ENCODE data around the gene FAM3C. TPM values are rescaled to one million over a fixed set of nuclear protein-coding genes. Genes with fewer than 3 reads are reported as not detected.
A peak's percentile ranks its signal among the peaks of the same experiment; 100 is the strongest.

The FAM3C gene
- total and polyA plus RNA-seq, 2 donors (not counting 1 experiment from before 2014, with no cell fraction given), result 26.3 to 60.8 TPM

DNA sequence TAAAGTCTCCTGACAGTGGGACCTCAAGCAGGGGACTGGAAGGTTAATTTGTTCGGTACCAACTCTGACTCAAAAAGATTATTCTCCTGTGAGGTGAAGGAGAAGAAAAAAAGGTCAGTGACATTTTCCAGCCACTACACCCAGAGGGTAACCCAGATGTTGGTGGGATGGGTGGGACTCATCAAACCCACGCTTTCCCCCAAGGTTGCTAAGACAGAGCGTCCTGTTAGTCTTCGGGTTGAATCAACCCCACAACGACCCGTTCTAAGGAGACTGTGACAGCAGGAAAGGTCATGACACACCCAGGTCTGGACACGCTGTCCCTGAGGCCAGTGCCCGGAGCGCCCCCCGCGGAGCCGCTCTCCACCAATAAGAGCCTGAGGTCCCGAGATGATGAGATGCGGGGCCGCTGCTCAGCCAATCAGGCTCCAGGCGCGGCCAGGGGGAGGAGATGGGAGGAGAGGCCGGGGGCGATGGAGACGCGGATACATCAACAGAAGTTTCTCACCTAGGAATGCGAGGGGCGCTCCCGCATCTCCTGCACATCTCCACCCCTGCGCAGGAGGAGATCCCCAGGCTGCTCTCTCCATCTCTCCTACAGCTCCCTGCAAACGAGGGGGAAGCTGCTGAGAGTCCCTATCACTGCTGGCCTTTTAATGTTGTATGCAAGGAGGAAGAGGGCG, 67.5 kb downstream of the FAM3C start, which contains the start of gene WNT16:
TSS of gene WNT16 (plus strand) at position 493 of the 683 bp plus-strand sequence. CDS start 293 bp downstream, outside the sequence.
- peak within 1 kb of the TSS; percentile 65 to 74 (median 70) for H3K4me3 ChIP-seq (replicated peaks in 1 of 4; ENCODE audit: control extremely low read depth in 1 of 4, insufficient read depth in 1 of 4, low read depth in 3 of 4, low read length in 4 of 4)
- no peak within 1 kb of the TSS for H3K27ac ChIP-seq (ENCODE audit: insufficient read depth, low read length)
- H3K4me2 ChIP-seq (ENCODE audit: extremely low read depth, insufficient read depth, low read length), result peak within 1 kb of the TSS; percentile 93
- H3K9ac ChIP-seq (ENCODE audit: insufficient read depth, low read length), result no peak within 1 kb of the TSS
- DNase-seq (ENCODE audit: low read depth in 2 of 2), result no peak
- no peak within 1 kb of the TSS for H2AFZ ChIP-seq (ENCODE audit: low read length)
- H3K79me2 ChIP-seq (ENCODE audit: control insufficient read depth, insufficient read depth, low read length), result no peaks in the 10 kb centered on the region
- H3K4me1 ChIP-seq (ENCODE audit: control insufficient read depth, extremely low read depth, insufficient read depth, low read length), result peaks cover 6% of the 10 kb centered on the region
- peaks cover 17% of the 10 kb centered on the region for H3K27me3 ChIP-seq (ENCODE audit: control insufficient read depth, insufficient read depth, low read length)
- H3K9me3 ChIP-seq (ENCODE audit: control insufficient read depth, insufficient read depth, low read depth, low read length), result no peaks in the 10 kb centered on the region
- no peaks in the 10 kb centered on the region for H3K36me3 ChIP-seq (ENCODE audit: control insufficient read depth, insufficient read depth, low read length)
- TF ChIP-seq EZH2 (IDR thresholded peaks at IDR 0.05; ENCODE audit: low read length, missing control alignments), result no peak
- TF ChIP-seq, protein P1, sequence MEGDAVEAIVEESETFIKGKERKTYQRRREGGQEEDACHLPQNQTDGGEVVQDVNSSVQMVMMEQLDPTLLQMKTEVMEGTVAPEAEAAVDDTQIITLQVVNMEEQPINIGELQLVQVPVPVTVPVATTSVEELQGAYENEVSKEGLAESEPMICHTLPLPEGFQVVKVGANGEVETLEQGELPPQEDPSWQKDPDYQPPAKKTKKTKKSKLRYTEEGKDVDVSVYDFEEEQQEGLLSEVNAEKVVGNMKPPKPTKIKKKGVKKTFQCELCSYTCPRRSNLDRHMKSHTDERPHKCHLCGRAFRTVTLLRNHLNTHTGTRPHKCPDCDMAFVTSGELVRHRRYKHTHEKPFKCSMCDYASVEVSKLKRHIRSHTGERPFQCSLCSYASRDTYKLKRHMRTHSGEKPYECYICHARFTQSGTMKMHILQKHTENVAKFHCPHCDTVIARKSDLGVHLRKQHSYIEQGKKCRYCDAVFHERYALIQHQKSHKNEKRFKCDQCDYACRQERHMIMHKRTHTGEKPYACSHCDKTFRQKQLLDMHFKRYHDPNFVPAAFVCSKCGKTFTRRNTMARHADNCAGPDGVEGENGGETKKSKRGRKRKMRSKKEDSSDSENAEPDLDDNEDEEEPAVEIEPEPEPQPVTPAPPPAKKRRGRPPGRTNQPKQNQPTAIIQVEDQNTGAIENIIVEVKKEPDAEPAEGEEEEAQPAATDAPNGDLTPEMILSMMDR (conservative IDR thresholded peaks at IDR 0.05 in 1 of 2, IDR thresholded peaks at IDR 0.05 in 1 of 2; ENCODE audit: low read depth in 1 of 2, low read length in 2 of 2), result no peak
- H4K20me1 ChIP-seq (ENCODE audit: control insufficient read depth, extremely low read depth, insufficient read depth, low read length), result no peaks in the 10 kb centered on the region

DNA sequence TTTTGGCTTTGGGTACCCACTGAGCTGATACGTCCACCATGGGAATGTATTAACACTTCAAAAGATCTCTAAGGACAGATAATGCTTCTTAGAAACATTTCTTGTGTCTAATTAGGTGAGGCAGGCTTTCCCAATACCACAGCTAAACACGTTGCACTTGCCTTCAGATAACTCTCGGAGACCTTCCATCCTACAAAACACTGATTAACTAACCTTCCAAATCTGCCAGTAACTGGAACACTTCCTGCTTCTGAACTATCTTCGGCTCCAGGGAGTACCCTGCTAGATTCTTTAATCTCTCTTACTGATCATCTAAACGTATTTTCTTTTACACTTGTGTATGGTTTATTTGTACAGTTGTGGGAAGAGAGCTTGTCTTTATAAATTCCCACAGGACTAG, 68.4 kb downstream of the FAM3C start:
- no peak for DNase-seq (ENCODE audit: low read depth in 2 of 2)
- H3K36me3 ChIP-seq (ENCODE audit: control insufficient read depth, insufficient read depth, low read length), result no peaks in the 10 kb centered on the region
- peaks cover 17% of the 10 kb centered on the region for H3K27me3 ChIP-seq (ENCODE audit: control insufficient read depth, insufficient read depth, low read length)
- TF ChIP-seq EZH2 (IDR thresholded peaks at IDR 0.05; ENCODE audit: low read length, missing control alignments), result no peak
- TF ChIP-seq, protein P1 (conservative IDR thresholded peaks at IDR 0.05 in 1 of 2, IDR thresholded peaks at IDR 0.05 in 1 of 2; ENCODE audit: low read depth in 1 of 2, low read length in 2 of 2), result no peak
- no peaks in the 10 kb centered on the region for H4K20me1 ChIP-seq (ENCODE audit: control insufficient read depth, extremely low read depth, insufficient read depth, low read length)
- H3K79me2 ChIP-seq (ENCODE audit: control insufficient read depth, insufficient read depth, low read length), result no peaks in the 10 kb centered on the region
- H2AFZ ChIP-seq (ENCODE audit: low read length), result no peak overlapping the region
- H3K4me1 ChIP-seq (ENCODE audit: control insufficient read depth, extremely low read depth, insufficient read depth, low read length), result peaks cover 6% of the 10 kb centered on the region
- H3K27ac ChIP-seq (ENCODE audit: insufficient read depth, low read length), result no peak overlapping the region
- H3K4me3 ChIP-seq (replicated peaks in 1 of 4; ENCODE audit: control extremely low read depth in 1 of 4, insufficient read depth in 1 of 4, low read depth in 3 of 4, low read length in 4 of 4), result no peak overlapping the region
- no peak overlapping the region for H3K4me2 ChIP-seq (ENCODE audit: extremely low read depth, insufficient read depth, low read length)
- H3K9me3 ChIP-seq (ENCODE audit: control insufficient read depth, insufficient read depth, low read depth, low read length), result no peaks in the 10 kb centered on the region
- H3K9ac ChIP-seq (ENCODE audit: insufficient read depth, low read length), result no peak overlapping the region

DNA sequence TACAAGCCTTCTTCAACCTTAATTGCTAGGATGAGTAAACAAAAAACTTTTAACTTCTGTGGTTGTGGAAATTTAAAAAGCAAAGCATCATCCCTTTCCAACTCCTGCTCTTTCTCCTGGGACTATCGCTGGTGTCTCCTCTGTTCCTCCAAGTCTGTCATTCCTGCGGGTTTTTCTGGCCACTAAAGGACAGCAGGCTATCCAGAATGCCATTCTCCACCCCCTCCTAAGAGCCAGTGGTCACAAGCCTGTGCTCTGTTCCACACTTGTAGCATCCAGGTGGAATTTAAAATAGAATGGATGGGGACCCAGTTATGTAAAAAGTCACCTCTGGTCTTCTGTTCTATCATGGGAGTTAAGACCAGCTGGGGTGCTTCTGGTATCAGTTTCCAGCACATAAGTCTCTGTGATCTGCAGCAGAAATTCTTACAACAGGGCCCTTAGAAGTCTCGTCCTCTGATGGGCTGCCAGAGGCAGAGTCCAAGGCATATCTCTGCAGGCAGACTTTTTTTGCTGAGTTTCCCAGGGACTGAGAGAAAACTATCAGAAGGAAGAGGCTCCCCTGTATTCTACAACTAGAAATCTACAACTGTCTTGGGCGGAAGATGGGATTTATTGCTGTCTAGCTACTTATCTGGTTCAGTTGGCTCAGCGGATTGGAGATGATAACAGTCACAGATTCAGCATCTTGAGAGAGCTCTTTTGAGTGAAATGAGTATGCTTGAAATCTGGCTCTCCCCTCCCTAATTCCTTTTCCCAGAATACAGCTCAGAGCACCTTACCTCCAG, 72.4 kb downstream of the FAM3C start:
- no peak for DNase-seq (ENCODE audit: low read depth in 2 of 2)
- H3K9ac ChIP-seq (ENCODE audit: insufficient read depth, low read length), result no peak overlapping the region

More for the DNA sequence above, 72.4 kb downstream of the FAM3C start:
- Histone ChIP-seq H2AFZ (ENCODE audit: low read length) (no peak overlapping the region), H3K4me2 (ENCODE audit: extremely low read depth, insufficient read depth, low read length) (no peak overlapping the region), H4K20me1 (ENCODE audit: control insufficient read depth, extremely low read depth, insufficient read depth, low read length) (no peaks in the 10 kb centered on the region), H3K36me3 (ENCODE audit: control insufficient read depth, insufficient read depth, low read length) (no peaks in the 10 kb centered on the region), H3K79me2 (ENCODE audit: control insufficient read depth, insufficient read depth, low read length) (no peaks in the 10 kb centered on the region), H3K4me1 (ENCODE audit: control insufficient read depth, extremely low read depth, insufficient read depth, low read length) (no peaks in the 10 kb centered on the region), H3K4me3 (replicated peaks in 1 of 4; ENCODE audit: control extremely low read depth in 1 of 4, insufficient read depth in 1 of 4, low read depth in 3 of 4, low read length in 4 of 4) (no peak overlapping the region), H3K27ac (ENCODE audit: insufficient read depth, low read length) (no peak overlapping the region), H3K27me3 (ENCODE audit: control insufficient read depth, insufficient read depth, low read length) (peaks cover 3% of the 10 kb centered on the region), H3K9me3 (ENCODE audit: control insufficient read depth, insufficient read depth, low read depth, low read length) (no peaks in the 10 kb centered on the region)
- TF ChIP-seq, protein P1 (conservative IDR thresholded peaks at IDR 0.05 in 1 of 2, IDR thresholded peaks at IDR 0.05 in 1 of 2; ENCODE audit: low read depth in 1 of 2, low read length in 2 of 2), result no peak
- no peak for TF ChIP-seq EZH2 (IDR thresholded peaks at IDR 0.05; ENCODE audit: low read length, missing control alignments)
